DND-41 (cell line): ENCODE results near the gene ATG13.
"Not testable (repeated sequence)": the region's sequence is repeated elsewhere in the genome, so short reads cannot be mapped to it uniquely, and the experiment has no call there.

Experiments
- ATAC-seq: fragments of 200-7000 bp; cut with Tn5 transposase; 3 replicates; pipeline ENCODE4 v1.9.1; 2021; ENCODE audit warnings: low read depth; ENCODE audit not compliant: insufficient read depth
- DNase-seq: peaks from one replicate; pipeline ENCODE4 v3.0.0-alpha.2; 2020
- H2AFZ ChIP-seq: 2 replicates; pipeline ENCODE4 v1.6.0; 2012; ENCODE audit warnings: low read depth, low read length
- H3K27ac ChIP-seq: 2 replicates; pipeline ENCODE4 v1.5.1; 2012; ENCODE audit warnings: low read length, inconsistent platforms
- H3K27me3 ChIP-seq: fragments of 200-600 bp; sonication (generic); 2 replicates; pipeline ENCODE4 v1.6.0; 2012; ENCODE audit warnings: low read length, mild to moderate bottlenecking, inconsistent platforms; ENCODE audit not compliant: insufficient read depth, poor library complexity
- H3K36me3 ChIP-seq: 2 replicates; pipeline ENCODE4 v1.5.1; 2012; ENCODE audit warnings: low read length, inconsistent platforms; ENCODE audit not compliant: insufficient read depth
- H3K4me1 ChIP-seq: 2 replicates; pipeline ENCODE4 v1.5.1; 2012; ENCODE audit warnings: mild to moderate bottlenecking, low read length; ENCODE audit not compliant: insufficient read depth
- H3K4me2 ChIP-seq: 2 replicates; pipeline ENCODE4 v1.6.0; 2012; ENCODE audit warnings: mild to moderate bottlenecking, moderate library complexity, low read length, inconsistent platforms; ENCODE audit not compliant: insufficient read depth
- H3K4me3 ChIP-seq, 2 experiments: fragments of 200-600 bp in 1 of 2; shearing (Covaris generic) in 1 of 2; 2 replicates each; pipeline ENCODE4 v1.5.1; 2012 to 2016; ENCODE audit warnings: inconsistent platforms in 2 of 2, low read length in 2 of 2, mild to moderate bottlenecking in 2 of 2, low read depth in 1 of 2, moderate library complexity in 1 of 2
- H3K79me2 ChIP-seq: 2 replicates; pipeline ENCODE4 v1.6.0; 2012; ENCODE audit warnings: low read length, inconsistent platforms; ENCODE audit not compliant: insufficient read depth
- H3K9ac ChIP-seq: 2 replicates; pipeline ENCODE4 v1.6.0; 2012; ENCODE audit warnings: low read depth, mild to moderate bottlenecking, inconsistent platforms, low read length, moderate library complexity
- H3K9me3 ChIP-seq: 2 replicates; pipeline ENCODE4 v1.5.1; 2012; ENCODE audit warnings: low read length, moderate library complexity, mild to moderate bottlenecking, inconsistent platforms; ENCODE audit not compliant: insufficient read depth, severe bottlenecking
- H4K20me1 ChIP-seq: 2 replicates; pipeline ENCODE4 v1.6.0; 2012; ENCODE audit warnings: low read length; ENCODE audit not compliant: insufficient read depth
- EZH2 ChIP-seq: IDR thresholded peaks from 3 replicates; pipeline ENCODE4 v1.6.1; 2012; ENCODE audit warnings: borderline replicate concordance, low read depth, mild to moderate bottlenecking, moderate library complexity, low read length, inconsistent platforms; ENCODE audit not compliant: severe bottlenecking
- TF ChIP-seq, protein P1 (sequence below): IDR thresholded peaks from 2 replicates; pipeline ENCODE4 v1.5.1; 2012; ENCODE audit warnings: borderline replicate concordance, low read length, moderate library complexity, mild to moderate bottlenecking; ENCODE audit not compliant: poor library complexity, severe bottlenecking; ENCODE audit errors: extremely low read depth

The ATG13 gene

DNA sequence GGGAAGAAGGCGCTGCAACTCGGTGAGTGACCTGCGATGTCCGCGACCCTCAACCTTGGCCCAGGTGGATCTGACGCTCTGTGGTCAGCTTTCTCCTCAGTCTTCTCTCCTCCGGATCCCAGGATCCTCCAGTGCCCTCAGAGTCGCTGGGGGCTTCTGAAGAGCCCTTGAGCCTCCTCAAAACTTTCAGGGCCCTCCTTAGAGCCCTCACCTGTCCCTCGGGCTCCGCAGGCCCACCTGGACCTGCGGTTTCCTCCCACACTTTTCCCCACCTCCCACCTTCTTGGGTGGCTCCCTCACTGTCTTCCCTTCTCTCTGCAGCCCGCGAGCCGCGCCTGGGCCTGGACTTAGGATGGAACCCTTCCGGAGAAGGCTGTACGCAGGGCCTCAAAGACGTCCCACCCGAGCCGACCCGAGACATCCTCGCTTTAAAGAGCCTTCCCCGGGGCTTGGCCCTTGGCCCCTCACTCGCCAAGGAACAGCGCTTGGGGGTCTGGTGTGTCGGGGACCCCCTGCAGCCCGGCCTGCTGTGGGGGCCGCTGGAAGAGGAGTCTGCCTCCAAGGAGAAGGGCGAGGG is 83.8 kb downstream of the ATG13 start:
- no peak; the same call in 2 of the 3 replicates for ATAC-seq
- Histone ChIP-seq H2AFZ (peak overlapping the region; percentile 99), H4K20me1 (peaks cover 14% of the 10 kb centered on the region; the same call in 1 of the 2 replicates), H3K9me3 (no peaks in the 10 kb centered on the region), H3K27ac (peak overlapping the region; percentile 100), H3K4me2 (peak overlapping the region; percentile 92), H3K9ac (peak overlapping the region; percentile 83), H3K4me3 (peak overlapping the region; percentile 74 to 91), H3K27me3 (no peaks in the 10 kb centered on the region), H3K79me2 (peaks cover 64% of the 10 kb centered on the region), H3K36me3 (peaks cover 46% of the 10 kb centered on the region), H3K4me1 (peaks cover 44% of the 10 kb centered on the region)
- no peak for DNase-seq
- TF ChIP-seq, protein P1, sequence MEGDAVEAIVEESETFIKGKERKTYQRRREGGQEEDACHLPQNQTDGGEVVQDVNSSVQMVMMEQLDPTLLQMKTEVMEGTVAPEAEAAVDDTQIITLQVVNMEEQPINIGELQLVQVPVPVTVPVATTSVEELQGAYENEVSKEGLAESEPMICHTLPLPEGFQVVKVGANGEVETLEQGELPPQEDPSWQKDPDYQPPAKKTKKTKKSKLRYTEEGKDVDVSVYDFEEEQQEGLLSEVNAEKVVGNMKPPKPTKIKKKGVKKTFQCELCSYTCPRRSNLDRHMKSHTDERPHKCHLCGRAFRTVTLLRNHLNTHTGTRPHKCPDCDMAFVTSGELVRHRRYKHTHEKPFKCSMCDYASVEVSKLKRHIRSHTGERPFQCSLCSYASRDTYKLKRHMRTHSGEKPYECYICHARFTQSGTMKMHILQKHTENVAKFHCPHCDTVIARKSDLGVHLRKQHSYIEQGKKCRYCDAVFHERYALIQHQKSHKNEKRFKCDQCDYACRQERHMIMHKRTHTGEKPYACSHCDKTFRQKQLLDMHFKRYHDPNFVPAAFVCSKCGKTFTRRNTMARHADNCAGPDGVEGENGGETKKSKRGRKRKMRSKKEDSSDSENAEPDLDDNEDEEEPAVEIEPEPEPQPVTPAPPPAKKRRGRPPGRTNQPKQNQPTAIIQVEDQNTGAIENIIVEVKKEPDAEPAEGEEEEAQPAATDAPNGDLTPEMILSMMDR: no peak

DNA sequence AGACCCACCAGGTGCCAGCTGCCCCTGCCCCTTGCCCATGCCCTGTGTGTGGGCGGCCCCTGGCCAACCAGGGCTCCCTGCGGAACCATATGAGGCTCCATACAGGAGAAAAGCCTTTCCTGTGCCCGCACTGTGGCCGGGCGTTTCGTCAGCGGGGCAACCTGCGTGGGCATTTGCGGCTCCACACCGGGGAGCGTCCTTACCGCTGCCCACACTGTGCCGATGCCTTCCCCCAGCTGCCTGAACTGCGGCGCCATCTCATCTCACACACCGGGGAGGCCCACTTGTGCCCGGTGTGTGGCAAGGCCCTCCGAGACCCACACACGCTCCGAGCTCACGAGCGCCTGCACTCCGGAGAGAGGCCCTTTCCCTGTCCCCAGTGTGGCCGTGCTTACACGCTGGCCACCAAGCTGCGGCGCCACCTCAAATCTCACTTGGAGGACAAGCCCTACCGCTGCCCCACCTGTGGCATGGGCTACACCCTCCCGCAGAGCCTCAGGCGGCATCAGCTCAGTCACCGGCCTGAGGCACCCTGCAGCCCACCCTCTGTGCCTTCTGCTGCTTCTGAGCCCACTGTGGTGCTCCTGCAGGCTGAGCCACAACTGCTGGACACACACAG is 87.8 kb downstream of the ATG13 start:
- Histone ChIP-seq H3K4me3 (no peak overlapping the region), H3K27ac (no peak overlapping the region), H3K9me3 (no peaks in the 10 kb centered on the region), H4K20me1 (peaks cover 11% of the 10 kb centered on the region; the same call in 1 of the 2 replicates), H3K4me1 (peaks cover 22% of the 10 kb centered on the region), H3K27me3 (no peaks in the 10 kb centered on the region), H3K79me2 (peaks cover 31% of the 10 kb centered on the region), H3K9ac (no peak overlapping the region), H3K4me2 (no peak overlapping the region), H3K36me3 (peaks cover 53% of the 10 kb centered on the region), H2AFZ (no peak overlapping the region)
- no peak for ATAC-seq
- DNase-seq: no peak
- TF ChIP-seq EZH2: no peak
- TF ChIP-seq, protein P1: no peak

DNA sequence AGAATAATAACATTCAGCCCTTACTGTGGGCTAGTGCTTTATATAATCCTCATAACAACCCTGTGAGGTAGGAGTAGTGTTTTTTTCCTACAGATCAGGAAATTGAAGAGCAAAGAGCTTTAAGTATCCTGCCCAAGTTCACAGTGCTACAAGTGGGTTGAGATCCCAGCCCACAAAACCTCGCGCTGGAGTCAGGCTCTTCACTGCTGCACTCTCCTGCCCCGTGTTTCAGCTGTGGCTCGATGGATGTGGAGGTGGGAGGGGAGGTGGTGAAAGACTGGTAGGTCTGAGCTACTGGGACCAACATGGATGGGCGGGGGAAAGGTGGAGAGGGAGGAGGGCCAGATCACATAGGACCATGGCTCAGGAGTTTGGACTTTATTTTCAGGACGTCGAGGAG is 89.5 kb downstream of the ATG13 start:
- ATAC-seq: no peak
- no peak for TF ChIP-seq EZH2
- TF ChIP-seq, protein P1: no peak
- peaks cover 11% of the 10 kb centered on the region; the same call in 1 of the 2 replicates for H4K20me1 ChIP-seq

DNA sequence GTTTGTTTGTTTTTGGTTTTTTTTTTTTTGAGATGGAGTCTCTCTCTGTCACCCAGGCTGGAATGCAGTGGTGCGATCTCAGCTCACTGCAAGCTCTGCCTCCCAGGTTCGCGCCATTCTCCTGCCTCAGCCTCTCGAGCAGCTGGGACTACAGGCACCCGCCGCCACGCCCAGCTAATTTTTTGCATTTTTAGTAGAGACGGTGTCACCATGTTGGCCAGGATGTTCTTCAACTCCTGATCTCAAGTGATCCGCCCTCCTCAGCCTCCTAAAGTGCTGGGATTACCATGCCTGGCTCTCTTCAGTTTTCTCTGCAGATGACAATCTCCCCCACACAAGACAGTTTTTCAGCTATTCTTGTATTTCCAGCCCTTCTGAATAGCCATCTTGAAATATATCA is 92.0 kb downstream of the ATG13 start:
- H2AFZ ChIP-seq, ATAC-seq, H3K4me3 ChIP-seq, H3K27ac ChIP-seq, DNase-seq, H3K4me2 ChIP-seq, H3K4me1 ChIP-seq, H3K9ac ChIP-seq, H3K27me3 ChIP-seq, H3K9me3 ChIP-seq, H3K79me2 ChIP-seq: not testable (repeated sequence)
- H3K36me3 ChIP-seq: peaks cover 32% of the 10 kb centered on the region
- peaks cover 11% of the 10 kb centered on the region; the same call in 1 of the 2 replicates for H4K20me1 ChIP-seq

More for the DNA sequence above, 89.5 kb downstream of the ATG13 start:
- peaks cover 53% of the 10 kb centered on the region for H3K36me3 ChIP-seq
- no peak overlapping the region for H3K27ac ChIP-seq
- H3K4me1 ChIP-seq: peaks cover 16% of the 10 kb centered on the region
- H3K79me2 ChIP-seq: peaks cover 16% of the 10 kb centered on the region
- no peak overlapping the region for H3K4me3 ChIP-seq
- no peak overlapping the region for H2AFZ ChIP-seq
- H3K9ac ChIP-seq: no peak overlapping the region
- no peak overlapping the region for H3K4me2 ChIP-seq
- no peak for DNase-seq
- H3K9me3 ChIP-seq: no peaks in the 10 kb centered on the region
- H3K27me3 ChIP-seq: no peaks in the 10 kb centered on the region
